K562 (cell line): Measurements from ENCODE around the gene BCL10. TPM values are rescaled to one million over a fixed set of nuclear protein-coding genes. Genes with fewer than 3 reads are reported as not detected.

Source experiments
- ATAC-seq: fragments of 200-7000 bp; cut with Tn5 transposase; 3 replicates; pipeline ENCODE4 v1.9.1; 2020; ENCODE audit warnings: moderate library complexity
- BruUV-seq: library from RNA; stranded (reverse); fragments of 400-500 nt; replicated peaks from 2 replicates; lab custom pipeline; 2021; lab: Mats Ljungman, UMichigan
- CTCF ChIA-PET: fragments of 300-600 bp; formaldehyde crosslinking; extraction: SDS; loops from one replicate; lab custom pipeline; 2021; ENCODE audit warnings: low intra/inter-chr PET ratio; lab: Yijun Ruan, JAX
- POLR2A ChIA-PET: fragments of 300-600, 350-650 bp; sonication (Branson Sonifier 250); formaldehyde crosslinking; extraction: SDS; loops from one replicate; lab custom pipeline; 2021; ENCODE audit warnings: antibody characterized with exemption, inconsistent platforms; lab: Yijun Ruan, JAX
- DNase-seq, 4 experiments: peaks; one replicate each; pipeline versions ENCODE4 v3.0.0 to v3.0.0-alpha.2; 2011 to 2018; ENCODE audit warnings: low spot score in 3 of 4, mixed read lengths in 3 of 4; ENCODE audit errors: extremely low read depth in 1 of 4
- FAIRE-seq: peaks from 2 replicates; lab custom pipeline; 2011; peaks lifted over from hg19 to GRCh38; lab: Jason Lieb, UNC
- H2AFZ ChIP-seq: 2 replicates; pipeline ENCODE4 v1.6.0; 2011; ENCODE audit warnings: low read depth, low read length, control low read depth, inconsistent platforms
- H3K27ac ChIP-seq: fragments of 200-600 bp; 3 replicates; pipeline ENCODE4 v1.8.0; 2011; ENCODE audit warnings: low read depth, mild to moderate bottlenecking, control low read depth, inconsistent platforms, low read length, moderate library complexity, mixed read lengths; ENCODE audit errors: extremely low read depth
- H3K27me3 ChIP-seq, 2 experiments: fragments of 300-600 bp in 1 of 2; 2 replicates in 1 of 2; 3 replicates in 1 of 2; pipeline versions ENCODE4 v1.6.0 to v1.8.0; 2011; ENCODE audit warnings: inconsistent platforms in 2 of 2, low read length in 2 of 2, mild to moderate bottlenecking in 1 of 2, mixed read lengths in 1 of 2, moderate library complexity in 1 of 2; ENCODE audit not compliant: control insufficient read depth in 2 of 2, insufficient read depth in 2 of 2
- H3K36me3 ChIP-seq: fragments of 300-600 bp; 3 replicates; pipeline ENCODE4 v1.8.0; 2011; ENCODE audit warnings: mild to moderate bottlenecking, low read length, inconsistent platforms; ENCODE audit not compliant: control insufficient read depth, insufficient read depth
- H3K4me1 ChIP-seq, 2 experiments: fragments of 200-600 bp in 1 of 2; replicated peaks in 1 of 2; 2 replicates in 1 of 2; 3 replicates in 1 of 2; pipeline versions ENCODE4 v1.5.1 to v1.8.0; 2011; ENCODE audit warnings: inconsistent platforms in 2 of 2, low read length in 2 of 2, mild to moderate bottlenecking in 1 of 2, mixed read lengths in 1 of 2, moderate library complexity in 1 of 2; ENCODE audit not compliant: control insufficient read depth in 2 of 2, insufficient read depth in 2 of 2
- H3K4me2 ChIP-seq: 2 replicates; pipeline ENCODE4 v1.6.1; 2011; ENCODE audit warnings: low read length, control low read depth, inconsistent platforms, mixed read lengths; ENCODE audit not compliant: insufficient read depth
- H3K4me3 ChIP-seq: fragments of 200-600 bp; sonication (generic), shearing (Covaris generic); 2 replicates; pipeline ENCODE4 v1.5.1; 2016; ENCODE audit warnings: control low read depth, inconsistent platforms
- H3K79me2 ChIP-seq: fragments of 200-600 bp; 3 replicates; pipeline ENCODE4 v1.8.0; 2011; ENCODE audit warnings: low read length, inconsistent platforms; ENCODE audit not compliant: control insufficient read depth, insufficient read depth
- H3K9ac ChIP-seq, 2 experiments: 2 replicates each; pipeline versions ENCODE4 v1.6.0 to v1.6.1; 2011; ENCODE audit warnings: low read depth in 2 of 2, low read length in 2 of 2, control low read depth in 1 of 2, inconsistent platforms in 1 of 2, mild to moderate bottlenecking in 1 of 2, mixed read lengths in 1 of 2; ENCODE audit not compliant: insufficient read depth in 1 of 2
- H3K9me1 ChIP-seq: one replicate; pipeline ENCODE4 v1.6.0; 2011; ENCODE audit warnings: inconsistent platforms, mild to moderate bottlenecking, low read length, moderate library complexity; ENCODE audit not compliant: control insufficient read depth, insufficient read depth
- H3K9me3 ChIP-seq: replicated peaks from 2 replicates; pipeline ENCODE4 v1.5.1; 2011; ENCODE audit warnings: low read depth, low read length, inconsistent platforms; ENCODE audit not compliant: control insufficient read depth, insufficient read depth
- H4K20me1 ChIP-seq: replicated peaks from 2 replicates; pipeline ENCODE4 v1.6.1; 2011; ENCODE audit warnings: low read length, inconsistent platforms, mixed read lengths; ENCODE audit not compliant: control insufficient read depth, insufficient read depth
- ASH1L ChIP-seq: fragments of 450-650 bp; IDR thresholded peaks from 2 replicates; pipeline ENCODE4 v1.6.1; 2018; ENCODE audit warnings: borderline replicate concordance, mild to moderate bottlenecking, low read depth; ENCODE audit not compliant: partially characterized antibody
- CEBPB ChIP-seq: fragments of 450-650 bp; IDR thresholded peaks from 2 replicates; pipeline ENCODE4 v1.6.1; 2016; ENCODE audit warnings: missing genetic modification characterization, missing compliant biosample characterization
- DDX20 ChIP-seq: fragments of 450-650 bp; IDR thresholded peaks from 2 replicates; pipeline ENCODE4 v1.6.1; 2016; ENCODE audit warnings: missing genetic modification characterization, low read depth, mild to moderate bottlenecking, missing compliant biosample characterization, moderate library complexity
- DPF2 ChIP-seq: fragments of 450-650 bp; IDR thresholded peaks from 2 replicates; pipeline ENCODE4 v1.6.1; 2016
- GTF2B ChIP-seq: IDR thresholded peaks from 2 replicates; pipeline ENCODE4 v1.6.1; 2011; ENCODE audit not compliant: insufficient read length; ENCODE audit errors: extremely low read depth
- KDM2B ChIP-seq: fragments of 250-450 bp; sonication (Bioruptor Pico); IDR thresholded peaks from 2 replicates; pipeline ENCODE4 v1.8.0; 2021; ENCODE audit warnings: mild to moderate bottlenecking, moderate library complexity
- POLR3A ChIP-seq: IDR thresholded peaks from 2 replicates; pipeline ENCODE4 v1.6.1; 2011; ENCODE audit warnings: borderline replicate concordance, mild to moderate bottlenecking, moderate library complexity; ENCODE audit not compliant: insufficient read length, insufficient read depth; ENCODE audit errors: extremely low read depth
- RBM25 ChIP-seq: fragments of 200-400 bp; formaldehyde crosslinking; IDR thresholded peaks from 2 replicates; pipeline ENCODE4 v1.6.1; 2018; ENCODE audit warnings: low read length, low read depth, moderate library complexity; ENCODE audit not compliant: severe bottlenecking
- SRSF3 ChIP-seq: fragments of 200-400 bp; formaldehyde crosslinking; IDR thresholded peaks from 2 replicates; pipeline ENCODE4 v1.6.1; 2016; ENCODE audit warnings: mild to moderate bottlenecking, low read length, moderate library complexity; ENCODE audit not compliant: insufficient read depth
- ZMIZ1 ChIP-seq, 2 experiments: fragments of 150-350 bp in 1 of 2; IDR thresholded peaks; 2 replicates each; pipeline ENCODE4 v1.6.1; 2012 to 2016; ENCODE audit warnings: low read depth in 2 of 2, low read length in 2 of 2, mild to moderate bottlenecking in 1 of 2, moderate library complexity in 1 of 2
- ZNF174 ChIP-seq: fragments of 250-450 bp; sonication (Bioruptor Pico); IDR thresholded peaks from 2 replicates; pipeline ENCODE4 v1.4.0; 2020; ENCODE audit warnings: mild to moderate bottlenecking
- ZNF436 ChIP-seq: fragments of 250-450, 450-650 bp; sonication (Bioruptor Pico); formaldehyde crosslinking; IDR thresholded peaks from 2 replicates; pipeline ENCODE4 v1.7.0; 2020; ENCODE audit warnings: mild to moderate bottlenecking
- WGBS: fragments of 100-300 bp; shearing (Covaris generic); methylation state at CpG from one replicate; pipeline ENCODE4 v1.1.6; 2016; ENCODE audit warnings: low coverage, mixed read lengths; ENCODE audit not compliant: insufficient coverage; ENCODE audit errors: missing lambda C conversion rate; 5-methylcytosine and 5-hydroxymethylcytosine counted together
- in situ Hi-C: fragments of 300-500 bp; cut with MboI; formaldehyde crosslinking; loops from 4 replicates; pipeline ENCODE4 v1.15.0; 2018; ENCODE audit warnings: inconsistent platforms, mixed read lengths
- intact Hi-C: fragments of 100-400 bp; cut with micrococcal nuclease; formaldehyde crosslinking; loops from 2 replicates; pipeline ENCODE4 v1.14.2; 2022
- polyA plus RNA-seq, 8 experiments: library from polyadenylated mRNA; depleted of rRNA in 4 of 8; stranded (reverse) in 5 of 8; unstranded in 3 of 8; fragments of >200 nt; fragmentation: Nextera tagmentation in 2 of 8; fragmentation: Illumina TruSeq in 1 of 8; extraction: Ambion mirVana in 2 of 8; extraction: Trizol in 1 of 8; gene quantifications; 2 replicates each; pipeline versions ENCODE4 v1.2.1 to v1.2.3, GENCODE V29; 2011 to 2014; ENCODE audit warnings: inconsistent platforms in 1 of 8, missing spikeins in 1 of 8
- total RNA-seq, 7 experiments: library from RNA; depleted of rRNA in 6 of 7; stranded (reverse); fragments of >200 nt in 6 of 7; fragmentation: Illumina TruSeq in 2 of 7; extraction: Trizol in 2 of 7; gene quantifications; 2 replicates each; pipeline versions ENCODE4 v1.2.1 to v1.2.3, GENCODE V29; 2011 to 2021; ENCODE audit warnings: low replicate concordance in 1 of 7
- TF ChIP-seq, protein P1 (sequence below), 3 experiments: IDR thresholded peaks in 2 of 3; conservative IDR thresholded peaks in 1 of 3; 2 replicates each; pipeline ENCODE4 v1.5.1; 2011 to 2012; ENCODE audit warnings: low read length in 3 of 3, mild to moderate bottlenecking in 3 of 3, control low read depth in 2 of 3, improper control_type of control experiment in 1 of 3, inconsistent platforms in 1 of 3, low read depth in 1 of 3, mixed read lengths in 1 of 3, moderate library complexity in 1 of 3; ENCODE audit not compliant: insufficient read depth in 2 of 3

The BCL10 gene
- total and polyA plus RNA-seq, 9 of the 15 experiments (the other 6 are each of a cell fraction or from before 2014, with no cell fraction given), result 8.0 to 19.4 (median 12.3) TPM

- TF ChIP-seq SRSF3 (no peak), RBM25 (peak; percentile 4), CEBPB (peak; percentile 85)
Measured at GRCh38 chr1:85283475-85284199, 7.2 kb upstream of the BCL10 start (continued).

GRCh38 chr1:85282424-85282823 is 6.0 kb upstream of the BCL10 start:
- ChIA-PET POLR2A (no interaction called here), CTCF (no interaction called here)
- intact Hi-C loops, result no loop called here
- TF ChIP-seq ZMIZ1 (IDR thresholded peaks at IDR 0.05; ENCODE audit: low read depth in 2 of 2, low read length in 2 of 2), result no peak
- no peak for TF ChIP-seq POLR3A
- TF ChIP-seq KDM2B (CRISPR knock-in tag), result no peak
- no peak for TF ChIP-seq ASH1L
- no peak for TF ChIP-seq GTF2B
- TF ChIP-seq ZNF436 (CRISPR knock-in tag), result no peak
- TF ChIP-seq, protein P1, sequence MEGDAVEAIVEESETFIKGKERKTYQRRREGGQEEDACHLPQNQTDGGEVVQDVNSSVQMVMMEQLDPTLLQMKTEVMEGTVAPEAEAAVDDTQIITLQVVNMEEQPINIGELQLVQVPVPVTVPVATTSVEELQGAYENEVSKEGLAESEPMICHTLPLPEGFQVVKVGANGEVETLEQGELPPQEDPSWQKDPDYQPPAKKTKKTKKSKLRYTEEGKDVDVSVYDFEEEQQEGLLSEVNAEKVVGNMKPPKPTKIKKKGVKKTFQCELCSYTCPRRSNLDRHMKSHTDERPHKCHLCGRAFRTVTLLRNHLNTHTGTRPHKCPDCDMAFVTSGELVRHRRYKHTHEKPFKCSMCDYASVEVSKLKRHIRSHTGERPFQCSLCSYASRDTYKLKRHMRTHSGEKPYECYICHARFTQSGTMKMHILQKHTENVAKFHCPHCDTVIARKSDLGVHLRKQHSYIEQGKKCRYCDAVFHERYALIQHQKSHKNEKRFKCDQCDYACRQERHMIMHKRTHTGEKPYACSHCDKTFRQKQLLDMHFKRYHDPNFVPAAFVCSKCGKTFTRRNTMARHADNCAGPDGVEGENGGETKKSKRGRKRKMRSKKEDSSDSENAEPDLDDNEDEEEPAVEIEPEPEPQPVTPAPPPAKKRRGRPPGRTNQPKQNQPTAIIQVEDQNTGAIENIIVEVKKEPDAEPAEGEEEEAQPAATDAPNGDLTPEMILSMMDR (IDR thresholded peaks at IDR 0.05 in 2 of 3, conservative IDR thresholded peaks at IDR 0.05 in 1 of 3; ENCODE audit: insufficient read depth in 2 of 3, low read depth in 1 of 3, low read length in 3 of 3), result peak; percentile 42 to 55 (median 43); a peak in 5 of 6 replicates
- TF ChIP-seq DPF2, result 0 out of 2 replicates have a peak, but pooled peaks have one; percentile 14
- TF ChIP-seq ZNF174 (CRISPR knock-in tag), result no peak
- no peak for TF ChIP-seq DDX20 (tag)
- no peaks in the 10 kb centered on the region for H3K36me3 ChIP-seq
- H3K4me3 ChIP-seq, result no peak overlapping the region
- no peak overlapping the region for H3K27ac ChIP-seq
- H4K20me1 ChIP-seq, result no peaks in the 10 kb centered on the region
- no peak overlapping the region for H3K9ac ChIP-seq
- H3K4me1 ChIP-seq, result peaks cover 9 to 15% of the 10 kb centered on the region in 2 experiments; a peak in 4 of 5 replicates
- H3K79me2 ChIP-seq, result no peaks in the 10 kb centered on the region
- no peak overlapping the region for H2AFZ ChIP-seq
- peaks cover 0 to 3% of the 10 kb centered on the region in 2 experiments; a peak in 2 of 5 replicates for H3K27me3 ChIP-seq
- in situ Hi-C loops, result no loop called here
- ATAC-seq, result peak; percentile 52
- FAIRE-seq, result no peak
- BruUV-seq, result no TSS peak
- H3K4me2 ChIP-seq, result no peak overlapping the region
- DNase-seq, result peak in 3 of 4 experiments; percentile 22 to 47 (median 37)
- WGBS, result 0% methylated on average over 1 of the region's 1 CpG
- H3K9me1 ChIP-seq, result no peaks in the 10 kb centered on the region
- no peaks in the 10 kb centered on the region for H3K9me3 ChIP-seq
